ENCODE measurements around the gene SEMA3D.

- TF ChIP-seq CTCF (IDR thresholded peaks at IDR 0.05) (no peak), POLR2A (IDR thresholded peaks at IDR 0.05) (no peak)
Measured at GRCh38 chr7:84946549-84946948, 240.3 kb downstream of the SEMA3D start.
